Stimulated activated naive CD4-positive, alpha-beta T cell (primary cell): Measurements from ENCODE around the gene SORCS2.
"Not testable (repeated sequence)": the region's sequence is repeated elsewhere in the genome, so short reads cannot be mapped to it uniquely, and the experiment has no call there.

Experiments
- DNase-seq, 6 experiments: peaks; one replicate each; lab custom pipeline; 2025; lab: John Stamatoyannopoulos, UW

The SORCS2 gene

GRCh38 chr4:7554905-7555304 is 362.6 kb downstream of the SORCS2 start:
- no peak for DNase-seq

GRCh38 chr4:7556558-7556957 is 364.2 kb downstream of the SORCS2 start:
- DNase-seq = no peak

GRCh38 chr4:7557456-7557855 is 365.1 kb downstream of the SORCS2 start:
- no peak for DNase-seq

GRCh38 chr4:7558436-7558835 is 366.1 kb downstream of the SORCS2 start:
- DNase-seq = no peak

GRCh38 chr4:7559316-7559715 is 367.0 kb downstream of the SORCS2 start:
- DNase-seq = no peak

GRCh38 chr4:7559741-7560395 is 367.5 kb downstream of the SORCS2 start:
- DNase-seq = no peak

- DNase-seq = no peak
These were observed 369.2 kb downstream of the SORCS2 start for GRCh38 chr4:7561557-7561956.

- DNase-seq = no peak
These were observed 371.9 kb downstream of the SORCS2 start for GRCh38 chr4:7564242-7564641.

GRCh38 chr4:7565483-7565882 is 373.1 kb downstream of the SORCS2 start:
- DNase-seq = no peak

- DNase-seq = no peak
These were observed 377.8 kb downstream of the SORCS2 start for GRCh38 chr4:7569810-7570783.

- DNase-seq = no peak
These were observed 378.7 kb downstream of the SORCS2 start for GRCh38 chr4:7571001-7571400.

GRCh38 chr4:7571701-7572100 is 379.4 kb downstream of the SORCS2 start:
- no peak for DNase-seq

- DNase-seq = no peak
These were observed 380.6 kb downstream of the SORCS2 start for GRCh38 chr4:7572894-7573293.

- DNase-seq = no peak
These were observed 381.3 kb downstream of the SORCS2 start for GRCh38 chr4:7573576-7574091.

GRCh38 chr4:7574287-7575014 is 382.1 kb downstream of the SORCS2 start:
- DNase-seq = no peak

- no peak for DNase-seq
These were observed 383.1 kb downstream of the SORCS2 start for GRCh38 chr4:7575426-7575825.

GRCh38 chr4:7577361-7578039 is 385.2 kb downstream of the SORCS2 start:
- not testable (repeated sequence) for DNase-seq

- no peak for DNase-seq
These were observed 389.1 kb downstream of the SORCS2 start for GRCh38 chr4:7581477-7581876.

- no peak for DNase-seq
These were observed 390.2 kb downstream of the SORCS2 start for GRCh38 chr4:7582313-7583097.

GRCh38 chr4:7584098-7584497 is 391.8 kb downstream of the SORCS2 start:
- no peak for DNase-seq

- DNase-seq = no peak
These were observed 392.3 kb downstream of the SORCS2 start for GRCh38 chr4:7584606-7585159.
